K562 (cell line): ENCODE results near the gene TRMT1. TPM values are rescaled to one million over a fixed set of nuclear protein-coding genes. Genes with fewer than 3 reads are reported as not detected.

Experiments used
- CSDE1 ChIP-seq, 2 experiments: fragments of 450-650 bp; IDR thresholded peaks; 2 replicates each; pipeline ENCODE4 v1.6.1; 2016; ENCODE audit warnings: mild to moderate bottlenecking in 1 of 2
- ETV5 ChIP-seq: sonication (generic); formaldehyde crosslinking; IDR thresholded peaks from 2 replicates; pipeline ENCODE4 v1.4.0; 2020; ENCODE audit warnings: low read depth, mild to moderate bottlenecking, missing genetic modification reagents
- HDAC1 ChIP-seq, 2 experiments: fragments of 450-650 bp; IDR thresholded peaks; 2 replicates each; pipeline ENCODE4 v1.6.1; 2016 to 2017; ENCODE audit warnings: inconsistent platforms in 1 of 2, mild to moderate bottlenecking in 1 of 2, moderate library complexity in 1 of 2
- HMGN3 ChIP-seq: IDR thresholded peaks from 2 replicates; pipeline ENCODE4 v1.6.1; 2011; ENCODE audit warnings: borderline replicate concordance, low read depth, mild to moderate bottlenecking, mixed read lengths, low read length; ENCODE audit not compliant: insufficient read length; ENCODE audit errors: extremely low read depth
- KAT8 ChIP-seq: fragments of 450-650 bp; IDR thresholded peaks from 2 replicates; pipeline ENCODE4 v1.6.1; 2016; ENCODE audit warnings: low read depth, mild to moderate bottlenecking
- KDM1A ChIP-seq, 2 experiments: fragments of 450-650 bp; IDR thresholded peaks; 2 replicates each; pipeline ENCODE4 v1.6.1; 2016; ENCODE audit warnings: mild to moderate bottlenecking in 2 of 2
- MYC ChIP-seq, 2 experiments: fragments of 250-450 bp in 1 of 2; sonication (Bioruptor Pico) in 1 of 2; IDR thresholded peaks; 2 replicates each; pipeline versions ENCODE4 v1.5.1 to v1.6.1; 2012 to 2021; ENCODE audit warnings: low read depth in 2 of 2, borderline replicate concordance in 1 of 2, improper control_type of control experiment in 1 of 2, low read length in 1 of 2, mild to moderate bottlenecking in 1 of 2, moderate library complexity in 1 of 2
- NCOA4 ChIP-seq: fragments of 450-650 bp; IDR thresholded peaks from 2 replicates; pipeline ENCODE4 v1.6.1; 2018; ENCODE audit warnings: mild to moderate bottlenecking; ENCODE audit not compliant: partially characterized antibody
- RAD51 ChIP-seq: fragments of 450-650 bp; IDR thresholded peaks from 2 replicates; pipeline ENCODE4 v1.7.1; 2016; ENCODE audit warnings: low read depth, mild to moderate bottlenecking, borderline replicate concordance
- RB1 ChIP-seq: fragments of 450-650 bp; IDR thresholded peaks from 2 replicates; pipeline ENCODE4 v1.6.1; 2017; ENCODE audit warnings: low read depth, mild to moderate bottlenecking
- RBM14 ChIP-seq: fragments of 200-400 bp; formaldehyde crosslinking; IDR thresholded peaks from 2 replicates; pipeline ENCODE4 v1.6.1; 2018; ENCODE audit warnings: low read depth, mild to moderate bottlenecking, low read length, moderate library complexity, borderline replicate concordance; ENCODE audit not compliant: insufficient read depth
- RBM34 ChIP-seq: fragments of 200-400 bp; formaldehyde crosslinking; IDR thresholded peaks from 2 replicates; pipeline ENCODE4 v1.6.1; 2018; ENCODE audit warnings: low read length, borderline replicate concordance; ENCODE audit not compliant: insufficient read depth
- SMARCA4 ChIP-seq: fragments of 450-650 bp; IDR thresholded peaks from 2 replicates; pipeline ENCODE4 v1.6.1; 2016
- STAT6 ChIP-seq: sonication (generic); formaldehyde crosslinking; IDR thresholded peaks from 2 replicates; pipeline ENCODE4 v1.8.1; 2023; ENCODE audit warnings: mild to moderate bottlenecking, missing genetic modification reagents
- THRAP3 ChIP-seq: fragments of 450-650 bp; IDR thresholded peaks from 2 replicates; pipeline ENCODE4 v1.6.1; 2016; ENCODE audit warnings: mild to moderate bottlenecking, inconsistent platforms, borderline replicate concordance
- TOE1 ChIP-seq, 2 experiments: fragments of 450-650 bp in 1 of 2; sonication (generic) in 1 of 2; formaldehyde crosslinking in 1 of 2; IDR thresholded peaks; 2 replicates each; pipeline versions ENCODE4 v1.7.1 to v1.8.0; 2016 to 2022; ENCODE audit warnings: borderline replicate concordance in 2 of 2, mild to moderate bottlenecking in 2 of 2, antibody characterized with exemption in 1 of 2, inconsistent platforms in 1 of 2, low read depth in 1 of 2, missing genetic modification reagents in 1 of 2, moderate library complexity in 1 of 2
- ZNF280A ChIP-seq: fragments of 450-650 bp; IDR thresholded peaks from 2 replicates; pipeline ENCODE4 v1.6.1; 2018; ENCODE audit warnings: mild to moderate bottlenecking, low read depth; ENCODE audit not compliant: partially characterized antibody
- ZNF311 ChIP-seq: fragments of 250-450 bp; sonication (Bioruptor Pico); IDR thresholded peaks from 2 replicates; pipeline ENCODE4 v1.4.0; 2020; ENCODE audit warnings: mild to moderate bottlenecking, moderate library complexity
- ZNF408 ChIP-seq: fragments of 250-450 bp; sonication (Bioruptor Pico); IDR thresholded peaks from 2 replicates; pipeline ENCODE4 v1.4.0; 2020; ENCODE audit warnings: low read depth, mild to moderate bottlenecking, moderate library complexity
- ZNF512 ChIP-seq: IDR thresholded peaks from 2 replicates; pipeline ENCODE4 v1.6.1; 2016; ENCODE audit warnings: missing genetic modification characterization, missing compliant biosample characterization
- ZNF561 ChIP-seq: fragments of 450-650 bp; formaldehyde crosslinking; conservative IDR thresholded peaks from 2 replicates; pipeline ENCODE4 v1.4.0; 2020; ENCODE audit warnings: mild to moderate bottlenecking, moderate library complexity
- ZNF830 ChIP-seq: fragments of 250-450 bp; sonication (Bioruptor Pico); IDR thresholded peaks from 2 replicates; pipeline ENCODE4 v1.5.0; 2021; ENCODE audit warnings: mild to moderate bottlenecking
- polyA plus RNA-seq, 8 experiments: library from polyadenylated mRNA; depleted of rRNA in 4 of 8; stranded (reverse) in 5 of 8; unstranded in 3 of 8; fragments of >200 nt; fragmentation: Nextera tagmentation in 2 of 8; fragmentation: Illumina TruSeq in 1 of 8; extraction: Ambion mirVana in 2 of 8; extraction: Trizol in 1 of 8; gene quantifications; 2 replicates each; pipeline versions ENCODE4 v1.2.1 to v1.2.3, GENCODE V29; 2011 to 2014; ENCODE audit warnings: inconsistent platforms in 1 of 8, missing spikeins in 1 of 8
- total RNA-seq, 7 experiments: library from RNA; depleted of rRNA in 6 of 7; stranded (reverse); fragments of >200 nt in 6 of 7; fragmentation: Illumina TruSeq in 2 of 7; extraction: Trizol in 2 of 7; gene quantifications; 2 replicates each; pipeline versions ENCODE4 v1.2.1 to v1.2.3, GENCODE V29; 2011 to 2021; ENCODE audit warnings: low replicate concordance in 1 of 7

TRMT1 gene
- total and polyA plus RNA-seq, 9 of the 15 experiments (the other 6 are each of a cell fraction or from before 2014, with no cell fraction given), result 5.8 to 158 (median 54.3) TPM

GRCh38 chr19:13152974-13153568 lies 36.5 kb upstream of the TRMT1 start (continued):
- TF ChIP-seq THRAP3 (peak; percentile 99), KDM1A (IDR thresholded peaks at IDR 0.05) (no peak), MYC (IDR thresholded peaks at IDR 0.05; ENCODE audit: low read depth, low read length) (peak; percentile 83), MYC (CRISPR knock-in tag; IDR thresholded peaks at IDR 0.05; ENCODE audit: borderline replicate concordance, low read depth) (no peak), SMARCA4 (no peak), CSDE1 (IDR thresholded peaks at IDR 0.05) (peak in 1 of 2 experiments; percentile 88; a peak in 2 of 4 replicates), ETV5 (CRISPR knock-in tag) (peak; percentile 83; the same call in 1 of the 2 replicates), KAT8 (no peak), ZNF311 (CRISPR knock-in tag) (no peak), HMGN3 (peak; percentile 64), HDAC1 (IDR thresholded peaks at IDR 0.05) (peak in 1 of 2 experiments; percentile 76; a peak in 2 of 4 replicates), NCOA4 (no peak), RAD51 (no peak), ZNF561 (CRISPR knock-in tag) (no peak), STAT6 (CRISPR knock-in tag) (peak; percentile 87; the same call in 1 of the 2 replicates), ZNF512 (tag) (no peak), ZNF830 (CRISPR knock-in tag) (peak; percentile 55; the same call in 1 of the 2 replicates), ZNF408 (no peak), ZNF280A (no peak), TOE1 (IDR thresholded peaks at IDR 0.05; ENCODE audit: borderline replicate concordance) (peak; percentile 89), TOE1 (CRISPR knock-in tag; IDR thresholded peaks at IDR 0.05; ENCODE audit: borderline replicate concordance, low read depth) (peak; percentile 19; the same call in 1 of the 2 replicates), RB1 (peak; percentile 84), RBM14 (peak; percentile 98; the same call in 1 of the 2 replicates), RBM34 (no peak)
